OCI-LY1 (cell line): ENCODE results near the gene MAP4K4.

Source experiments
- H2AFZ ChIP-seq: fragments of 200-600 bp; sonication (generic), shearing (Covaris generic); 2 replicates; pipeline ENCODE4 v1.6.0; 2014; ENCODE audit warnings: antibody characterized with exemption, mild to moderate bottlenecking, low read length
- H3F3A ChIP-seq: fragments of 200-600 bp; sonication (generic), shearing (Covaris generic); 2 replicates; pipeline ENCODE4 v1.6.0; 2014; ENCODE audit warnings: mild to moderate bottlenecking, antibody characterized with exemption, low read length, moderate library complexity; ENCODE audit not compliant: insufficient read depth
- H3K27ac ChIP-seq: fragments of 200-600 bp; sonication (generic); 2 replicates; pipeline ENCODE4 v1.5.1; 2014; ENCODE audit warnings: low read length, mixed run types, mild to moderate bottlenecking, low read depth; ENCODE audit not compliant: poor library complexity, severe bottlenecking
- H3K27me3 ChIP-seq: fragments of 200-600 bp; sonication (generic); 2 replicates; pipeline ENCODE4 v1.6.0; 2014; ENCODE audit warnings: antibody characterized with exemption, mild to moderate bottlenecking, low read length, moderate library complexity; ENCODE audit not compliant: insufficient read depth
- H3K36me3 ChIP-seq: fragments of 200-600 bp; sonication (generic); 2 replicates; pipeline ENCODE4 v1.6.1; 2014; ENCODE audit warnings: mild to moderate bottlenecking, antibody characterized with exemption, low read length, moderate library complexity, mixed read lengths; ENCODE audit not compliant: insufficient read depth
- H3K4me1 ChIP-seq: fragments of 200-600 bp; sonication (generic); 2 replicates; pipeline ENCODE4 v1.5.1; 2014; ENCODE audit warnings: mild to moderate bottlenecking, low read length, moderate library complexity; ENCODE audit not compliant: insufficient read depth, severe bottlenecking
- H3K4me2 ChIP-seq: fragments of 200-600 bp; sonication (generic), shearing (Covaris generic); 2 replicates; pipeline ENCODE4 v1.6.1; 2014; ENCODE audit warnings: low read length
- H3K4me3 ChIP-seq: fragments of 200-600 bp; sonication (generic); 2 replicates; pipeline ENCODE4 v1.5.1; 2014; ENCODE audit warnings: low read length, low read depth, mild to moderate bottlenecking, mixed read lengths; ENCODE audit not compliant: poor library complexity, severe bottlenecking
- H3K79me2 ChIP-seq: fragments of 200-600 bp; shearing (Covaris generic); 2 replicates; pipeline ENCODE4 v1.6.1; 2016; ENCODE audit warnings: mixed run types, low read length, mixed read lengths; ENCODE audit not compliant: insufficient read depth
- H3K9ac ChIP-seq: fragments of 200-600 bp; sonication (generic), shearing (Covaris generic); 2 replicates; pipeline ENCODE4 v1.6.1; 2014; ENCODE audit warnings: mild to moderate bottlenecking, low read length, mixed read lengths
- H3K9me2 ChIP-seq: fragments of 200-600 bp; sonication (generic), shearing (Covaris generic); 2 replicates; pipeline ENCODE4 v1.6.1; 2014; ENCODE audit warnings: low read depth, mild to moderate bottlenecking, low read length, mixed read lengths
- H3K9me3 ChIP-seq: fragments of 200-600 bp; shearing (Covaris generic); 2 replicates; pipeline ENCODE4 v1.6.1; 2014; ENCODE audit warnings: low read length, mixed read lengths
- H4K20me1 ChIP-seq: fragments of 200-600 bp; sonication (generic), shearing (Covaris generic); 2 replicates; pipeline ENCODE4 v1.6.0; 2016; ENCODE audit warnings: mild to moderate bottlenecking, low read length; ENCODE audit not compliant: insufficient read depth
- CTCF ChIP-seq: fragments of 200-600 bp; sonication (generic), shearing (Covaris generic); IDR thresholded peaks from 2 replicates; pipeline ENCODE4 v1.5.1; 2017; ENCODE audit warnings: mild to moderate bottlenecking, antibody characterized with exemption, low read length, moderate library complexity, mixed read lengths
- EZH2 ChIP-seq: fragments of 200-600 bp; sonication (generic), shearing (Covaris generic); IDR thresholded peaks from 2 replicates; pipeline ENCODE4 v1.8.0; 2017; ENCODE audit warnings: borderline replicate concordance, mixed run types, mild to moderate bottlenecking, antibody characterized with exemption, low read length, moderate library complexity, mixed read lengths

Gene MAP4K4

GRCh38 chr2:101692766-101693165 is 4.7 kb upstream of the MAP4K4 start:
- Histone ChIP-seq H3K9me3 (0 out of 2 replicates have a peak, but pooled peaks cover 4% of the 10 kb centered on the region), H3K27ac (no peak overlapping the region), H4K20me1 (no peaks in the 10 kb centered on the region), H3K4me1 (peaks cover 11% of the 10 kb centered on the region), H3K9me2 (no peaks in the 10 kb centered on the region), H2AFZ (no peak overlapping the region), H3K36me3 (no peaks in the 10 kb centered on the region; the same call in 1 of the 2 replicates), H3K79me2 (no peaks in the 10 kb centered on the region), H3K4me3 (no peak overlapping the region), H3K4me2 (no peak overlapping the region), H3K27me3 (0 out of 2 replicates have a peak, but pooled peaks cover 8% of the 10 kb centered on the region), H3K9ac (no peak overlapping the region), H3F3A (no peaks in the 10 kb centered on the region)
- TF ChIP-seq EZH2 (no peak), CTCF (no peak)

GRCh38 chr2:101693991-101694588 is 3.4 kb upstream of the MAP4K4 start:
- no peak overlapping the region for H3K9ac ChIP-seq
- H2AFZ ChIP-seq = no peak overlapping the region
- TF ChIP-seq EZH2 = no peak
- TF ChIP-seq CTCF = no peak
- peaks cover 9% of the 10 kb centered on the region; the same call in 1 of the 2 replicates for H3K79me2 ChIP-seq
- peaks cover 11% of the 10 kb centered on the region for H3K4me1 ChIP-seq
- H3K9me3 ChIP-seq = 0 out of 2 replicates have a peak, but pooled peaks cover 4% of the 10 kb centered on the region
- no peak overlapping the region for H3K27ac ChIP-seq
- H3K27me3 ChIP-seq = 0 out of 2 replicates have a peak, but pooled peaks cover 8% of the 10 kb centered on the region
- no peaks in the 10 kb centered on the region for H3F3A ChIP-seq
- H4K20me1 ChIP-seq = no peaks in the 10 kb centered on the region
- no peak overlapping the region for H3K4me3 ChIP-seq
- H3K4me2 ChIP-seq = no peak overlapping the region
- H3K9me2 ChIP-seq = no peaks in the 10 kb centered on the region
- no peaks in the 10 kb centered on the region; the same call in 1 of the 2 replicates for H3K36me3 ChIP-seq

- no peak overlapping the region for H3K27ac ChIP-seq
- no peak for TF ChIP-seq EZH2
- no peak for TF ChIP-seq CTCF
Observed at GRCh38 chr2:101696272-101697123, 1.0 kb upstream of the MAP4K4 start.

More at GRCh38 chr2:101696272-101697123, 1.0 kb upstream of the MAP4K4 start:
- Histone ChIP-seq H2AFZ (no peak overlapping the region), H4K20me1 (no peaks in the 10 kb centered on the region), H3K9ac (peak overlapping the region; percentile 59; the same call in 1 of the 2 replicates), H3K9me2 (no peaks in the 10 kb centered on the region), H3K4me2 (peak overlapping the region; percentile 84), H3K4me3 (peak overlapping the region; percentile 72), H3K4me1 (peaks cover 11% of the 10 kb centered on the region), H3K9me3 (0 out of 2 replicates have a peak, but pooled peaks cover 4% of the 10 kb centered on the region), H3F3A (no peaks in the 10 kb centered on the region), H3K79me2 (peaks cover 33% of the 10 kb centered on the region), H3K27me3 (0 out of 2 replicates have a peak, but pooled peaks cover 8% of the 10 kb centered on the region), H3K36me3 (peaks cover 11% of the 10 kb centered on the region)
